Measurements from ENCODE around the gene NTMT2. TPM values are rescaled to one million over a fixed set of nuclear protein-coding genes. Genes with fewer than 3 reads are reported as not detected.
A peak's percentile ranks its signal among the peaks of the same experiment; 100 is the strongest.

NTMT2 gene
- total and polyA plus RNA-seq, 2 experiments from 2014 or later, result not detected

- Histone ChIP-seq H4K20me1 (ENCODE audit: insufficient read depth) (no peaks in the 10 kb centered on the region), H3K4me2 (ENCODE audit: unreplicated experiment) (no peak overlapping the region), H3K36me3 (ENCODE audit: low read depth) (no peaks in the 10 kb centered on the region), H3K9me2 (ENCODE audit: insufficient read depth) (no peaks in the 10 kb centered on the region), H3K4me1 (ENCODE audit: insufficient read depth) (0 out of 2 replicates have a peak, but pooled peaks cover 8% of the 10 kb centered on the region), H3K9me3 (ENCODE audit: low read depth) (no peaks in the 10 kb centered on the region), H3K79me2 (ENCODE audit: insufficient read depth) (no peaks in the 10 kb centered on the region), H3K4me3 (no peak overlapping the region), H3K27ac (no peak overlapping the region), H3F3A (ENCODE audit: insufficient read depth) (0 out of 2 replicates have a peak, but pooled peaks cover 3% of the 10 kb centered on the region), H3K27me3 (replicated peaks; ENCODE audit: insufficient read depth) (no peaks in the 10 kb centered on the region), H3K9ac (no peak overlapping the region), H2AFZ (no peak overlapping the region)
- in situ Hi-C loops (cut with MboI), result no loop called here
- no peak for TF ChIP-seq EZH2 (IDR thresholded peaks at IDR 0.05; ENCODE audit: insufficient read depth, poor library complexity, severe bottlenecking)
- no peak for TF ChIP-seq EZH2phosphoT487 (IDR thresholded peaks at IDR 0.05; ENCODE audit: insufficient read depth, low read depth)
- DNase-seq, result no peak
These were observed 46.8 kb downstream of the NTMT2 start for GRCh38 chr1:170192546-170192945.

- TF ChIP-seq EZH2phosphoT487 (IDR thresholded peaks at IDR 0.05; ENCODE audit: insufficient read depth, low read depth), result no peak
- Histone ChIP-seq H2AFZ (no peak overlapping the region), H3K9me2 (ENCODE audit: insufficient read depth) (no peaks in the 10 kb centered on the region), H3K27ac (no peak overlapping the region), H3K79me2 (ENCODE audit: insufficient read depth) (no peaks in the 10 kb centered on the region), H3K36me3 (ENCODE audit: low read depth) (no peaks in the 10 kb centered on the region), H3K4me2 (ENCODE audit: unreplicated experiment) (no peak overlapping the region), H3K4me1 (ENCODE audit: insufficient read depth) (0 out of 2 replicates have a peak, but pooled peaks cover 8% of the 10 kb centered on the region), H3F3A (ENCODE audit: insufficient read depth) (0 out of 2 replicates have a peak, but pooled peaks cover 3% of the 10 kb centered on the region), H3K9me3 (ENCODE audit: low read depth) (no peaks in the 10 kb centered on the region), H3K27me3 (replicated peaks; ENCODE audit: insufficient read depth) (no peaks in the 10 kb centered on the region), H4K20me1 (ENCODE audit: insufficient read depth) (no peaks in the 10 kb centered on the region), H3K9ac (no peak overlapping the region), H3K4me3 (no peak overlapping the region)
- peak; percentile 52 for DNase-seq
- WGBS, 2 experiments (ENCODE audit: low coverage in 1 of 2, low lambda C conversion rate in 2 of 2, missing lambda C conversion rate in 2 of 2), result 60 to 62% methylated on average over 1 of the region's 1 CpG
- in situ Hi-C loops (cut with MboI), result no loop called here
These were observed 48.7 kb downstream of the NTMT2 start for GRCh38 chr1:170194451-170194850.

- no peak for DNase-seq
- Histone ChIP-seq H3K79me2 (ENCODE audit: insufficient read depth) (no peaks in the 10 kb centered on the region), H3K27ac (no peak overlapping the region), H4K20me1 (ENCODE audit: insufficient read depth) (no peaks in the 10 kb centered on the region), H3F3A (ENCODE audit: insufficient read depth) (0 out of 2 replicates have a peak, but pooled peaks cover 3% of the 10 kb centered on the region), H3K9me3 (ENCODE audit: low read depth) (no peaks in the 10 kb centered on the region), H2AFZ (no peak overlapping the region), H3K4me1 (ENCODE audit: insufficient read depth) (peaks cover 19% of the 10 kb centered on the region; the same call in 1 of the 2 replicates), H3K27me3 (replicated peaks; ENCODE audit: insufficient read depth) (no peaks in the 10 kb centered on the region), H3K9ac (no peak overlapping the region), H3K4me2 (ENCODE audit: unreplicated experiment) (no peak overlapping the region), H3K4me3 (no peak overlapping the region), H3K36me3 (ENCODE audit: low read depth) (no peaks in the 10 kb centered on the region), H3K9me2 (ENCODE audit: insufficient read depth) (no peaks in the 10 kb centered on the region)
- 51 to 58% methylated on average over 2 of the region's 2 CpGs for WGBS, 2 experiments (ENCODE audit: low coverage in 1 of 2, low lambda C conversion rate in 2 of 2, missing lambda C conversion rate in 2 of 2)
- TF ChIP-seq EZH2phosphoT487 (IDR thresholded peaks at IDR 0.05; ENCODE audit: insufficient read depth, low read depth) (no peak), EZH2 (IDR thresholded peaks at IDR 0.05; ENCODE audit: insufficient read depth, poor library complexity, severe bottlenecking) (no peak)
- in situ Hi-C loops (cut with MboI), result no loop called here
These were observed 50.9 kb downstream of the NTMT2 start for GRCh38 chr1:170196490-170197236.

DNA sequence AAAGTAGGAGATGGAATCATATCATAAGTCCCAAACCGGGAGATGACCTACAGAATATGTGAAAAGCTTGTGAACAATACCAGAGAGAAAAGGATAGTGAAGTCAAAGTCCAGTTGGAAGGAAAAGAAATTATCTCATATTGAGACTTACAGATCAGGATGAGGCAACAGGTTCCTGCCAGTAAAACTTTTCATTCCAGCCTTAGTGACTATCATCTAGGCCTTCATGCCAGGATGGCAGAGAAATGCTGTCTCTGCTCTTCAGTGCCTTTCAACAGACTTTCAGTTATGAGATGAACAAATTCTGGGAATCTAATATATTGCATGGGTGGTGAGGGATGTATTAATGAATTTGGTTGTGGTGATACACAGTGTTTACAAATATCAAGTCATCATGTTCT lies 52.3 kb downstream of the NTMT2 start:
- 88 to 100% methylated on average over 1 of the region's 1 CpG for WGBS, 2 experiments (ENCODE audit: low coverage in 1 of 2, low lambda C conversion rate in 2 of 2, missing lambda C conversion rate in 2 of 2)
- H3K9me3 ChIP-seq (ENCODE audit: low read depth), result no peaks in the 10 kb centered on the region
- H3K9ac ChIP-seq, result no peak overlapping the region
- no peak for TF ChIP-seq EZH2phosphoT487 (IDR thresholded peaks at IDR 0.05; ENCODE audit: insufficient read depth, low read depth)
- TF ChIP-seq EZH2 (IDR thresholded peaks at IDR 0.05; ENCODE audit: insufficient read depth, poor library complexity, severe bottlenecking), result no peak
- in situ Hi-C loops (cut with MboI), result no loop called here
- 0 out of 2 replicates have a peak, but pooled peaks cover 3% of the 10 kb centered on the region for H3F3A ChIP-seq (ENCODE audit: insufficient read depth)
- no peak overlapping the region for H3K4me3 ChIP-seq
- no peaks in the 10 kb centered on the region for H3K79me2 ChIP-seq (ENCODE audit: insufficient read depth)
- DNase-seq, result no peak
- no peak overlapping the region for H3K4me2 ChIP-seq (ENCODE audit: unreplicated experiment)
- no peak overlapping the region for H3K27ac ChIP-seq
- H4K20me1 ChIP-seq (ENCODE audit: insufficient read depth), result no peaks in the 10 kb centered on the region
- H3K27me3 ChIP-seq (replicated peaks; ENCODE audit: insufficient read depth), result no peaks in the 10 kb centered on the region
- H3K9me2 ChIP-seq (ENCODE audit: insufficient read depth), result no peaks in the 10 kb centered on the region
- H3K4me1 ChIP-seq (ENCODE audit: insufficient read depth), result peaks cover 19% of the 10 kb centered on the region; the same call in 1 of the 2 replicates
- H2AFZ ChIP-seq, result no peak overlapping the region
- H3K36me3 ChIP-seq (ENCODE audit: low read depth), result no peaks in the 10 kb centered on the region
